ENCODE measurements around the gene HNRNPH1. TPM values are rescaled to one million over a fixed set of nuclear protein-coding genes. Genes with fewer than 3 reads are reported as not detected.

HNRNPH1 gene
- total and polyA plus RNA-seq, 4 donors: 102 to 583 (median 348) TPM

DNA sequence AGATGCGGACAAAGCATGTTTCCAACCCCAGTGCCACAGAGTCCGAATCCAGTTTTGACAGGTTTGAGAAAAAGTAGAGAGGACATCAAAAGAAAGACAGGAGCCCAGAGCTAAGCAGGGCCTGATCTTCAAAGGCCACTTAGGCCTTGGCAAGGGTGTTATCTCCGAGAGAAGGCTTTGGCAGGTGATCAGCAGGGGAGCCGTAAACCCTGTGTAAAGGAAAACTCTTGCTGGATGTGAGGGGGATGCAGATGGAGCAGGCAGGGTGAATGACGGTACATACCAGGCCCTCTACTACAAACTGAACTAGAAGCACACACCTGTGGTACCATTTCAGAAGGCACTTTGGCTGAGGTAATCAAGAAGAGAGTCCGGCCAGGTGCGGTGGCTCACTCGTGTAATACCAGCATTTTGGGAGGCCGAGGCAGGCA lies 1.4 kb upstream of the HNRNPH1 start:
- H3K4me3 ChIP-seq (ENCODE audit: low read depth in 1 of 3, low read length in 3 of 3): peak overlapping the region; percentile 34 to 77 (median 67)
- no peaks in the 10 kb centered on the region for H3K27me3 ChIP-seq (ENCODE audit: control insufficient read depth in 4 of 4, insufficient read depth in 4 of 4, low read length in 3 of 4)
- peak overlapping the region; percentile 98 for H3K27ac ChIP-seq (ENCODE audit: low read depth in 1 of 2, low read length in 2 of 2)
- TF ChIP-seq HNF4G (IDR thresholded peaks at IDR 0.05) (no peak), JUND (IDR thresholded peaks at IDR 0.05) (no peak), FOXA2 (IDR thresholded peaks at IDR 0.05) (no peak)
- peaks cover 0 to 35% (median 28%) of the 10 kb centered on the region in 4 donors for H3K4me1 ChIP-seq (ENCODE audit: control insufficient read depth in 4 of 4, insufficient read depth in 4 of 4, low read length in 3 of 4)
- 82% methylated on average over 9 of the region's 9 CpGs for WGBS
- no peaks in the 10 kb centered on the region for H3K9me3 ChIP-seq (ENCODE audit: control insufficient read depth in 4 of 4, low read length in 3 of 4)
- DNase-seq (ENCODE audit: low spot score): no peak
- no peak overlapping the region for H3K9ac ChIP-seq (ENCODE audit: low read depth in 1 of 2, low read length in 2 of 2)
- H3K36me3 ChIP-seq (ENCODE audit: control insufficient read depth in 4 of 4, insufficient read depth in 3 of 4, low read depth in 1 of 4, low read length in 3 of 4): peaks cover 2 to 19% (median 17%) of the 10 kb centered on the region in 4 donors

DNA sequence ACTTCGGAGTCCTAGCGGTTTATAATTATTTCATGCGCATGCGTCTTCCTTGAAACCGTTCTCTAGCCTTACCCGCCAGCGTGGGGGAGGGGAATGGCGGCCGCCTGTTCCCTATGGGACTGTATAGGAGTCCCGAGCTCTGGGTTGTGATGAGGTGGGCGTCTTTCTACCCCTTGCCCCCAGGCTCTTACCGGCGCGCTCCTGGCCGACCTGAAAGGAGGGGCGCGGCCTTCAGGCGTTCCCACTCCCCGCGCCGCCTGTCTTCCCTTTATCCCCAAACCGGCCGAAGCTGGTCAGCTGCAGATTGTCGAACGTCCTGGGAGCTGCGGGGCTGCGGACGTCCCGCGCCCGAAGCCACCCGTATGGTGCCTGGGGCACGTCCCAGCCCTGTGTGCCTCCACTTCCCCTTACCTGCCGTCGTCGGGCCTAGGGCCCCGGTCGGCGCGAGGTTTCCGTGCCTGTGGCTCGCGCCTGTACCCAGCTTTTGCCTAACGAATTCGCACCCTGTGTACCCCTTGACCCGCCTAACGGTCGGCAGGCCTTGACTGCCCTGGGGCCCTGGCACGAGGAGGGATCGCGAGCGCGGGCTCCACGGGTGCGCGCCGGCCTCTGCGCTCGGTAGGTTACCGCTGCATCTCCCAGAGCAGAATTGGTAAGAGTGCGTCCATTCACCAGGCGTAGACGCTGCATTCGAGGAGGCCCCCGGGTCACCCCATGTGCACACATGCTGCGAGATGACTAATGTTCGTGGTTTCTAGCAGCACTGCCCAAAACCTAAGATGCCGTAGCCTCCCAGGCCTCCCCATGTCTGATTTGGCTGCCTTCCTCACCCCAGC lies 653 bp upstream of the HNRNPH1 start:
- Histone ChIP-seq H3K9me3 (ENCODE audit: control insufficient read depth in 4 of 4, low read length in 3 of 4) (no peaks in the 10 kb centered on the region), H3K27me3 (ENCODE audit: control insufficient read depth in 4 of 4, insufficient read depth in 4 of 4, low read length in 3 of 4) (no peaks in the 10 kb centered on the region), H3K36me3 (ENCODE audit: control insufficient read depth in 4 of 4, insufficient read depth in 3 of 4, low read depth in 1 of 4, low read length in 3 of 4) (peaks cover 2 to 21% (median 19%) of the 10 kb centered on the region in 4 donors), H3K4me1 (ENCODE audit: control insufficient read depth in 4 of 4, insufficient read depth in 4 of 4, low read length in 3 of 4) (peaks cover 0 to 40% (median 36%) of the 10 kb centered on the region in 4 donors), H3K9ac (ENCODE audit: low read depth in 1 of 2, low read length in 2 of 2) (peak overlapping the region; percentile 94 to 95), H3K4me3 (ENCODE audit: low read depth in 1 of 3, low read length in 3 of 3) (peak overlapping the region; percentile 67 to 84 (median 77)), H3K27ac (ENCODE audit: low read depth in 1 of 2, low read length in 2 of 2) (peak overlapping the region; percentile 98)
- TF ChIP-seq RXRA (IDR thresholded peaks at IDR 0.05): peak in 1 of 2 donors; percentile 24
- peak in 1 of 2 donors; percentile 2 for TF ChIP-seq HNF4A (conservative IDR thresholded peaks at IDR 0.05)
- no peak for TF ChIP-seq FOXA1 (IDR thresholded peaks at IDR 0.05)
- TF ChIP-seq TAF1 (conservative IDR thresholded peaks at IDR 0.05): no peak
- TF ChIP-seq, protein P1, sequence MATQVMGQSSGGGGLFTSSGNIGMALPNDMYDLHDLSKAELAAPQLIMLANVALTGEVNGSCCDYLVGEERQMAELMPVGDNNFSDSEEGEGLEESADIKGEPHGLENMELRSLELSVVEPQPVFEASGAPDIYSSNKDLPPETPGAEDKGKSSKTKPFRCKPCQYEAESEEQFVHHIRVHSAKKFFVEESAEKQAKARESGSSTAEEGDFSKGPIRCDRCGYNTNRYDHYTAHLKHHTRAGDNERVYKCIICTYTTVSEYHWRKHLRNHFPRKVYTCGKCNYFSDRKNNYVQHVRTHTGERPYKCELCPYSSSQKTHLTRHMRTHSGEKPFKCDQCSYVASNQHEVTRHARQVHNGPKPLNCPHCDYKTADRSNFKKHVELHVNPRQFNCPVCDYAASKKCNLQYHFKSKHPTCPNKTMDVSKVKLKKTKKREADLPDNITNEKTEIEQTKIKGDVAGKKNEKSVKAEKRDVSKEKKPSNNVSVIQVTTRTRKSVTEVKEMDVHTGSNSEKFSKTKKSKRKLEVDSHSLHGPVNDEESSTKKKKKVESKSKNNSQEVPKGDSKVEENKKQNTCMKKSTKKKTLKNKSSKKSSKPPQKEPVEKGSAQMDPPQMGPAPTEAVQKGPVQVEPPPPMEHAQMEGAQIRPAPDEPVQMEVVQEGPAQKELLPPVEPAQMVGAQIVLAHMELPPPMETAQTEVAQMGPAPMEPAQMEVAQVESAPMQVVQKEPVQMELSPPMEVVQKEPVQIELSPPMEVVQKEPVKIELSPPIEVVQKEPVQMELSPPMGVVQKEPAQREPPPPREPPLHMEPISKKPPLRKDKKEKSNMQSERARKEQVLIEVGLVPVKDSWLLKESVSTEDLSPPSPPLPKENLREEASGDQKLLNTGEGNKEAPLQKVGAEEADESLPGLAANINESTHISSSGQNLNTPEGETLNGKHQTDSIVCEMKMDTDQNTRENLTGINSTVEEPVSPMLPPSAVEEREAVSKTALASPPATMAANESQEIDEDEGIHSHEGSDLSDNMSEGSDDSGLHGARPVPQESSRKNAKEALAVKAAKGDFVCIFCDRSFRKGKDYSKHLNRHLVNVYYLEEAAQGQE (IDR thresholded peaks at IDR 0.05): no peak
- TF ChIP-seq SP1 (IDR thresholded peaks at IDR 0.05): peak; percentile 14
- no peak for TF ChIP-seq EGR1 (IDR thresholded peaks at IDR 0.05; ENCODE audit: low read depth in 2 of 2)
- TF ChIP-seq YY1 (IDR thresholded peaks at IDR 0.05): peak; percentile 96
- no peak for TF ChIP-seq CTCF (IDR thresholded peaks at IDR 0.05; ENCODE audit: low read depth, low read length, missing input control)
- TF ChIP-seq, protein P2, sequence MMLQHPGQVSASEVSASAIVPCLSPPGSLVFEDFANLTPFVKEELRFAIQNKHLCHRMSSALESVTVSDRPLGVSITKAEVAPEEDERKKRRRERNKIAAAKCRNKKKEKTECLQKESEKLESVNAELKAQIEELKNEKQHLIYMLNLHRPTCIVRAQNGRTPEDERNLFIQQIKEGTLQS (IDR thresholded peaks at IDR 0.05): peak; percentile 10
- TF ChIP-seq MAX (IDR thresholded peaks at IDR 0.05): peak; percentile 33
- TF ChIP-seq HNF4G (IDR thresholded peaks at IDR 0.05): peak; percentile 40
- no peak for DNase-seq (ENCODE audit: low spot score)
- 10% methylated on average over 68 of the region's 68 CpGs for WGBS

Data from liver (tissue), 9 donors.